ENCODE data around the gene COL6A1.

- TF ChIP-seq, protein P1, sequence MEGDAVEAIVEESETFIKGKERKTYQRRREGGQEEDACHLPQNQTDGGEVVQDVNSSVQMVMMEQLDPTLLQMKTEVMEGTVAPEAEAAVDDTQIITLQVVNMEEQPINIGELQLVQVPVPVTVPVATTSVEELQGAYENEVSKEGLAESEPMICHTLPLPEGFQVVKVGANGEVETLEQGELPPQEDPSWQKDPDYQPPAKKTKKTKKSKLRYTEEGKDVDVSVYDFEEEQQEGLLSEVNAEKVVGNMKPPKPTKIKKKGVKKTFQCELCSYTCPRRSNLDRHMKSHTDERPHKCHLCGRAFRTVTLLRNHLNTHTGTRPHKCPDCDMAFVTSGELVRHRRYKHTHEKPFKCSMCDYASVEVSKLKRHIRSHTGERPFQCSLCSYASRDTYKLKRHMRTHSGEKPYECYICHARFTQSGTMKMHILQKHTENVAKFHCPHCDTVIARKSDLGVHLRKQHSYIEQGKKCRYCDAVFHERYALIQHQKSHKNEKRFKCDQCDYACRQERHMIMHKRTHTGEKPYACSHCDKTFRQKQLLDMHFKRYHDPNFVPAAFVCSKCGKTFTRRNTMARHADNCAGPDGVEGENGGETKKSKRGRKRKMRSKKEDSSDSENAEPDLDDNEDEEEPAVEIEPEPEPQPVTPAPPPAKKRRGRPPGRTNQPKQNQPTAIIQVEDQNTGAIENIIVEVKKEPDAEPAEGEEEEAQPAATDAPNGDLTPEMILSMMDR (IDR thresholded peaks at IDR 0.05; ENCODE audit: low read depth, low read length, poor library complexity, severe bottlenecking) = no peak
- no peak for TF ChIP-seq EZH2phosphoT487 (IDR thresholded peaks at IDR 0.05; ENCODE audit: borderline replicate concordance, low read length)
These were observed 54.5 kb downstream of the COL6A1 start for GRCh38 chr21:46035809-46036695.

Measured in DOHH2 (cell line).